ENCODE results near the gene CSPG5.

- TF ChIP-seq CTCF (IDR thresholded peaks at IDR 0.05): no peak
- no peak for TF ChIP-seq POLR2A (IDR thresholded peaks at IDR 0.05)
Measured at GRCh38 chr3:47586746-47587145, 8.1 kb upstream of the CSPG5 start.
